ENCODE data around the gene PRKCH.

The PRKCH gene

GRCh38 chr14:61438860-61439765 lies 117.7 kb downstream of the PRKCH start (continued):
- TF ChIP-seq, protein P1, sequence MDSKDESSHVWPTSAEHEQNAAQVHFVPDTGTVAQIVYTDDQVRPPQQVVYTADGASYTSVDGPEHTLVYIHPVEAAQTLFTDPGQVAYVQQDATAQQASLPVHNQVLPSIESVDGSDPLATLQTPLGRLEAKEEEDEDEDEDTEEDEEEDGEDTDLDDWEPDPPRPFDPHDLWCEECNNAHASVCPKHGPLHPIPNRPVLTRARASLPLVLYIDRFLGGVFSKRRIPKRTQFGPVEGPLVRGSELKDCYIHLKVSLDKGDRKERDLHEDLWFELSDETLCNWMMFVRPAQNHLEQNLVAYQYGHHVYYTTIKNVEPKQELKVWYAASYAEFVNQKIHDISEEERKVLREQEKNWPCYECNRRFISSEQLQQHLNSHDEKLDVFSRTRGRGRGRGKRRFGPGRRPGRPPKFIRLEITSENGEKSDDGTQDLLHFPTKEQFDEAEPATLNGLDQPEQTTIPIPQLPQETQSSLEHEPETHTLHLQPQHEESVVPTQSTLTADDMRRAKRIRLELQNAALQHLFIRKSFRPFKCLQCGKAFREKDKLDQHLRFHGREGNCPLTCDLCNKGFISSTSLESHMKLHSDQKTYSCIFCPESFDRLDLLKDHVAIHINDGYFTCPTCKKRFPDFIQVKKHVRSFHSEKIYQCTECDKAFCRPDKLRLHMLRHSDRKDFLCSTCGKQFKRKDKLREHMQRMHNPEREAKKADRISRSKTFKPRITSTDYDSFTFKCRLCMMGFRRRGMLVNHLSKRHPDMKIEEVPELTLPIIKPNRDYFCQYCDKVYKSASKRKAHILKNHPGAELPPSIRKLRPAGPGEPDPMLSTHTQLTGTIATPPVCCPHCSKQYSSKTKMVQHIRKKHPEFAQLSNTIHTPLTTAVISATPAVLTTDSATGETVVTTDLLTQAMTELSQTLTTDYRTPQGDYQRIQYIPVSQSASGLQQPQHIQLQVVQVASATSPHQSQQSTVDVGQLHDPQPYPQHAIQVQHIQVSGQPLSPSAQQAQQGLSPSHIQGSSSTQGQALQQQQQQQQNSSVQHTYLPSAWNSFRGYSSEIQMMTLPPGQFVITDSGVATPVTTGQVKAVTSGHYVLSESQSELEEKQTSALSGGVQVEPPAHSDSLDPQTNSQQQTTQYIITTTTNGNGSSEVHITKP (tag by site-specific recombination; IDR thresholded peaks at IDR 0.05), result peak; percentile 99
- TF ChIP-seq KLF7 (tag by site-specific recombination; IDR thresholded peaks at IDR 0.05; ENCODE audit: borderline replicate concordance) (no peak), ZNF174 (tag by site-specific recombination; IDR thresholded peaks at IDR 0.05) (no peak), EGR2 (tag by site-specific recombination; IDR thresholded peaks at IDR 0.05; ENCODE audit: low read depth) (peak; percentile 36; the same call in 1 of the 2 replicates), GLI4 (tag by site-specific recombination; IDR thresholded peaks at IDR 0.05) (no peak), ZNF521 (tag by site-specific recombination; IDR thresholded peaks at IDR 0.05) (no peak), ZFP69B (tag by site-specific recombination; IDR thresholded peaks at IDR 0.05) (no peak), ZNF133 (tag by site-specific recombination; IDR thresholded peaks at IDR 0.05) (no peak), ZNF558 (tag by site-specific recombination; IDR thresholded peaks at IDR 0.05) (no peak), KLF17 (tag by site-specific recombination; IDR thresholded peaks at IDR 0.05) (no peak), ZNF518A (tag by site-specific recombination; conservative IDR thresholded peaks at IDR 0.05; ENCODE audit: low read depth) (no peak), ZNF354C (tag by site-specific recombination; IDR thresholded peaks at IDR 0.05; ENCODE audit: borderline replicate concordance, low read depth) (no peak), GFI1B (tag by site-specific recombination; IDR thresholded peaks at IDR 0.05) (no peak), ZNF248 (tag by site-specific recombination; IDR thresholded peaks at IDR 0.05) (no peak), SETDB1 (IDR thresholded peaks at IDR 0.05; ENCODE audit: insufficient read length, low read length) (no peak), ZNF654 (tag by site-specific recombination; IDR thresholded peaks at IDR 0.05; ENCODE audit: low read depth) (no peak), ZBTB8A (tag by site-specific recombination; IDR thresholded peaks at IDR 0.05) (0 out of 2 replicates have a peak, but pooled peaks have one; percentile 18), ZNF335 (tag by site-specific recombination; conservative IDR thresholded peaks at IDR 0.05) (no peak), ZNF138 (tag by site-specific recombination; IDR thresholded peaks at IDR 0.05; ENCODE audit: borderline replicate concordance) (no peak), ZNF391 (tag by site-specific recombination; IDR thresholded peaks at IDR 0.05; ENCODE audit: borderline replicate concordance, low read depth) (no peak)
- TF ChIP-seq, protein P2, sequence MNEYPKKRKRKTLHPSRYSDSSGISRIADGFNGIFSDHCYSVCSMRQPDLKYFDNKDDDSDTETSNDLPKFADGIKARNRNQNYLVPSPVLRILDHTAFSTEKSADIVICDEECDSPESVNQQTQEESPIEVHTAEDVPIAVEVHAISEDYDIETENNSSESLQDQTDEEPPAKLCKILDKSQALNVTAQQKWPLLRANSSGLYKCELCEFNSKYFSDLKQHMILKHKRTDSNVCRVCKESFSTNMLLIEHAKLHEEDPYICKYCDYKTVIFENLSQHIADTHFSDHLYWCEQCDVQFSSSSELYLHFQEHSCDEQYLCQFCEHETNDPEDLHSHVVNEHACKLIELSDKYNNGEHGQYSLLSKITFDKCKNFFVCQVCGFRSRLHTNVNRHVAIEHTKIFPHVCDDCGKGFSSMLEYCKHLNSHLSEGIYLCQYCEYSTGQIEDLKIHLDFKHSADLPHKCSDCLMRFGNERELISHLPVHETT (tag by site-specific recombination; IDR thresholded peaks at IDR 0.05), result no peak
- TF ChIP-seq, protein P3, sequence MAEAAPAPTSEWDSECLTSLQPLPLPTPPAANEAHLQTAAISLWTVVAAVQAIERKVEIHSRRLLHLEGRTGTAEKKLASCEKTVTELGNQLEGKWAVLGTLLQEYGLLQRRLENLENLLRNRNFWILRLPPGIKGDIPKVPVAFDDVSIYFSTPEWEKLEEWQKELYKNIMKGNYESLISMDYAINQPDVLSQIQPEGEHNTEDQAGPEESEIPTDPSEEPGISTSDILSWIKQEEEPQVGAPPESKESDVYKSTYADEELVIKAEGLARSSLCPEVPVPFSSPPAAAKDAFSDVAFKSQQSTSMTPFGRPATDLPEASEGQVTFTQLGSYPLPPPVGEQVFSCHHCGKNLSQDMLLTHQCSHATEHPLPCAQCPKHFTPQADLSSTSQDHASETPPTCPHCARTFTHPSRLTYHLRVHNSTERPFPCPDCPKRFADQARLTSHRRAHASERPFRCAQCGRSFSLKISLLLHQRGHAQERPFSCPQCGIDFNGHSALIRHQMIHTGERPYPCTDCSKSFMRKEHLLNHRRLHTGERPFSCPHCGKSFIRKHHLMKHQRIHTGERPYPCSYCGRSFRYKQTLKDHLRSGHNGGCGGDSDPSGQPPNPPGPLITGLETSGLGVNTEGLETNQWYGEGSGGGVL (tag by site-specific recombination; IDR thresholded peaks at IDR 0.05), result no peak
- TF ChIP-seq, protein P4, sequence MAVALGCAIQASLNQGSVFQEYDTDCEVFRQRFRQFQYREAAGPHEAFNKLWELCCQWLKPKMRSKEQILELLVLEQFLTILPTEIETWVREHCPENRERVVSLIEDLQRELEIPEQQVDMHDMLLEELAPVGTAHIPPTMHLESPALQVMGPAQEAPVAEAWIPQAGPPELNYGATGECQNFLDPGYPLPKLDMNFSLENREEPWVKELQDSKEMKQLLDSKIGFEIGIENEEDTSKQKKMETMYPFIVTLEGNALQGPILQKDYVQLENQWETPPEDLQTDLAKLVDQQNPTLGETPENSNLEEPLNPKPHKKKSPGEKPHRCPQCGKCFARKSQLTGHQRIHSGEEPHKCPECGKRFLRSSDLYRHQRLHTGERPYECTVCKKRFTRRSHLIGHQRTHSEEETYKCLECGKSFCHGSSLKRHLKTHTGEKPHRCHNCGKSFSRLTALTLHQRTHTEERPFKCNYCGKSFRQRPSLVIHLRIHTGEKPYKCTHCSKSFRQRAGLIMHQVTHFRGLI (tag by site-specific recombination; IDR thresholded peaks at IDR 0.05), result peak; percentile 34; the same call in 1 of the 2 replicates
